Adipocyte (in vitro differentiated cells): Measurements from ENCODE around the gene TMEM131.
A peak's percentile ranks its signal among the peaks of the same experiment; 100 is the strongest.
"Not testable (repeated sequence)": the region's sequence is repeated elsewhere in the genome, so short reads cannot be mapped to it uniquely, and the experiment has no call there.

ENCODE experiments used
- DNase-seq: peaks from one replicate; pipeline ENCODE4 v3.0.0-alpha.2; 2015; ENCODE audit warnings: low read depth
- H3K27me3 ChIP-seq: replicated peaks from 2 replicates; pipeline ENCODE4 v1.7.0; 2013; ENCODE audit warnings: mild to moderate bottlenecking, low read length, moderate library complexity; ENCODE audit not compliant: control insufficient read depth, insufficient read depth
- H3K36me3 ChIP-seq: 2 replicates; pipeline ENCODE4 v1.7.0; 2013; ENCODE audit warnings: low read length, mild to moderate bottlenecking, moderate library complexity; ENCODE audit not compliant: control insufficient read depth, insufficient read depth, severe bottlenecking
- H3K4me1 ChIP-seq: 2 replicates; pipeline ENCODE4 v1.7.0; 2013; ENCODE audit warnings: mild to moderate bottlenecking, low read length, moderate library complexity; ENCODE audit not compliant: control insufficient read depth, insufficient read depth
- H3K4me3 ChIP-seq: 2 replicates; pipeline ENCODE4 v1.7.0; 2013; ENCODE audit warnings: mild to moderate bottlenecking, low read length, moderate library complexity
- H3K9ac ChIP-seq: 2 replicates; pipeline ENCODE4 v1.7.0; 2013; ENCODE audit warnings: mild to moderate bottlenecking, low read length, moderate library complexity
- H3K9me3 ChIP-seq: 2 replicates; pipeline ENCODE4 v1.7.0; 2013; ENCODE audit warnings: mild to moderate bottlenecking, low read length, moderate library complexity; ENCODE audit not compliant: control insufficient read depth

Gene TMEM131

GRCh38 chr2:98029718-98030222, 34.0 kb upstream of the TMEM131 start:
- no peaks in the 10 kb centered on the region for H3K9me3 ChIP-seq
- H3K9ac ChIP-seq = no peak overlapping the region
- DNase-seq = no peak
- H3K4me1 ChIP-seq = peaks cover 3% of the 10 kb centered on the region
- peaks cover 8% of the 10 kb centered on the region for H3K27me3 ChIP-seq
- H3K4me3 ChIP-seq = no peak overlapping the region
- no peaks in the 10 kb centered on the region for H3K36me3 ChIP-seq

- DNase-seq = no peak
- H3K9ac ChIP-seq = no peak overlapping the region
- H3K4me1 ChIP-seq = peaks cover 3% of the 10 kb centered on the region
- H3K27me3 ChIP-seq = peaks cover 8% of the 10 kb centered on the region
- H3K9me3 ChIP-seq = no peaks in the 10 kb centered on the region
- no peak overlapping the region for H3K4me3 ChIP-seq
- H3K36me3 ChIP-seq = no peaks in the 10 kb centered on the region
Measured at GRCh38 chr2:98028931-98029717, 33.4 kb upstream of the TMEM131 start.

GRCh38 chr2:98028101-98028561, 32.4 kb upstream of the TMEM131 start:
- no peak overlapping the region for H3K4me3 ChIP-seq
- H3K27me3 ChIP-seq = peaks cover 8% of the 10 kb centered on the region
- H3K9ac ChIP-seq = no peak overlapping the region
- H3K36me3 ChIP-seq = no peaks in the 10 kb centered on the region
- peak; percentile 69 for DNase-seq
- H3K4me1 ChIP-seq = peaks cover 3% of the 10 kb centered on the region
- H3K9me3 ChIP-seq = no peaks in the 10 kb centered on the region

GRCh38 chr2:98027538-98027937, 31.8 kb upstream of the TMEM131 start:
- Histone ChIP-seq H3K4me1 (peaks cover 3% of the 10 kb centered on the region), H3K9me3 (peaks cover under 1% of the 10 kb centered on the region), H3K27me3 (peaks cover 11% of the 10 kb centered on the region), H3K9ac (no peak overlapping the region), H3K36me3 (no peaks in the 10 kb centered on the region), H3K4me3 (no peak overlapping the region)
- no peak for DNase-seq

GRCh38 chr2:98026927-98027522, 31.3 kb upstream of the TMEM131 start:
- Histone ChIP-seq H3K27me3 (peaks cover 13% of the 10 kb centered on the region), H3K36me3 (no peaks in the 10 kb centered on the region), H3K4me1 (peaks cover 3% of the 10 kb centered on the region), H3K9ac (no peak overlapping the region), H3K9me3 (peaks cover 3% of the 10 kb centered on the region), H3K4me3 (no peak overlapping the region)
- DNase-seq = no peak

GRCh38 chr2:98026292-98026691, 30.5 kb upstream of the TMEM131 start:
- Histone ChIP-seq H3K9me3 (peaks cover 3% of the 10 kb centered on the region), H3K36me3 (no peaks in the 10 kb centered on the region), H3K4me3 (peak overlapping the region; percentile 21), H3K9ac (no peak overlapping the region), H3K27me3 (peaks cover 13% of the 10 kb centered on the region), H3K4me1 (peaks cover 3% of the 10 kb centered on the region)
- DNase-seq = peak; percentile 6

GRCh38 chr2:98025481-98026037, 29.8 kb upstream of the TMEM131 start:
- DNase-seq = no peak
- Histone ChIP-seq H3K9ac (no peak overlapping the region), H3K9me3 (peaks cover 6% of the 10 kb centered on the region), H3K4me1 (peaks cover 3% of the 10 kb centered on the region), H3K36me3 (no peaks in the 10 kb centered on the region), H3K27me3 (peaks cover 16% of the 10 kb centered on the region), H3K4me3 (no peak overlapping the region)

GRCh38 chr2:98022067-98022466, 26.3 kb upstream of the TMEM131 start:
- not testable (repeated sequence) for DNase-seq, H3K36me3 ChIP-seq, H3K4me3 ChIP-seq, H3K4me1 ChIP-seq, H3K9ac ChIP-seq
- H3K27me3 ChIP-seq = peaks cover 20% of the 10 kb centered on the region
- H3K9me3 ChIP-seq = peaks cover 18% of the 10 kb centered on the region

GRCh38 chr2:98020992-98021713, 25.4 kb upstream of the TMEM131 start:
- no peak for DNase-seq
- H3K9ac ChIP-seq = no peak overlapping the region
- H3K36me3 ChIP-seq = no peaks in the 10 kb centered on the region
- H3K4me3 ChIP-seq = no peak overlapping the region
- peaks cover 20% of the 10 kb centered on the region for H3K27me3 ChIP-seq
- H3K4me1 ChIP-seq = peaks cover 1% of the 10 kb centered on the region
- H3K9me3 ChIP-seq = peaks cover 18% of the 10 kb centered on the region

GRCh38 chr2:98020516-98020915, 24.8 kb upstream of the TMEM131 start:
- peaks cover 18% of the 10 kb centered on the region for H3K9me3 ChIP-seq
- H3K27me3 ChIP-seq = peaks cover 20% of the 10 kb centered on the region
- H3K4me1 ChIP-seq = no peaks in the 10 kb centered on the region
- no peak overlapping the region for H3K4me3 ChIP-seq
- H3K36me3 ChIP-seq = no peaks in the 10 kb centered on the region
- no peak overlapping the region for H3K9ac ChIP-seq
- DNase-seq = no peak
